Trophoblast cell (in vitro differentiated cells and primary cell): ENCODE results near the gene LRBA.

ENCODE experiments used
- DNase-seq, 2 donors: peaks; one replicate each; pipeline ENCODE4 v3.0.0-alpha.2; 2016
- H2AFZ ChIP-seq: 2 replicates; pipeline ENCODE4 v1.6.1; 2013; ENCODE audit warnings: low read length, moderate library complexity, mild to moderate bottlenecking; ENCODE audit not compliant: insufficient read depth, poor library complexity
- H2AK5ac ChIP-seq: 2 replicates; pipeline ENCODE4 v1.6.1; 2013; ENCODE audit warnings: mild to moderate bottlenecking, low read length
- H2BK120ac ChIP-seq: 2 replicates; pipeline ENCODE4 v1.6.1; 2013; ENCODE audit warnings: low read length, mild to moderate bottlenecking, moderate library complexity; ENCODE audit not compliant: insufficient read depth, poor library complexity
- H2BK12ac ChIP-seq: 2 replicates; pipeline ENCODE4 v1.6.1; 2013; ENCODE audit warnings: mild to moderate bottlenecking, low read length, moderate library complexity
- H2BK5ac ChIP-seq: 2 replicates; pipeline ENCODE4 v1.6.1; 2013; ENCODE audit warnings: low read length, low read depth, moderate library complexity, mild to moderate bottlenecking; ENCODE audit not compliant: poor library complexity
- H3K14ac ChIP-seq: 2 replicates; pipeline ENCODE4 v1.6.1; 2013; ENCODE audit warnings: mild to moderate bottlenecking, low read length
- H3K18ac ChIP-seq: 2 replicates; pipeline ENCODE4 v1.6.1; 2013; ENCODE audit warnings: mild to moderate bottlenecking, low read length
- H3K23ac ChIP-seq: 2 replicates; pipeline ENCODE4 v1.6.1; 2013; ENCODE audit warnings: low read length
- H3K27ac ChIP-seq: 2 replicates; pipeline ENCODE4 v1.5.1; 2013; ENCODE audit warnings: low read depth, mild to moderate bottlenecking, inconsistent platforms, low read length, moderate library complexity
- H3K27me3 ChIP-seq: 2 replicates; pipeline ENCODE4 v1.6.1; 2013; ENCODE audit warnings: inconsistent platforms, mild to moderate bottlenecking, low read length, moderate library complexity; ENCODE audit not compliant: insufficient read depth
- H3K36me3 ChIP-seq, 2 experiments: 1 replicate in 1 of 2; 2 replicates in 1 of 2; pipeline ENCODE4 v1.6.1; 2013; ENCODE audit warnings: low read length in 2 of 2, mild to moderate bottlenecking in 2 of 2, moderate library complexity in 1 of 2; ENCODE audit not compliant: insufficient read depth in 2 of 2, control insufficient read depth in 1 of 2
- H3K4ac ChIP-seq: 2 replicates; pipeline ENCODE4 v1.6.1; 2013; ENCODE audit warnings: low read depth, mild to moderate bottlenecking, low read length, moderate library complexity
- H3K4me1 ChIP-seq, 2 experiments: 1 replicate in 1 of 2; 2 replicates in 1 of 2; pipeline ENCODE4 v1.6.1; 2013; ENCODE audit warnings: low read length in 2 of 2, mild to moderate bottlenecking in 2 of 2, moderate library complexity in 1 of 2; ENCODE audit not compliant: insufficient read depth in 2 of 2, control insufficient read depth in 1 of 2
- H3K4me2 ChIP-seq: 2 replicates; pipeline ENCODE4 v1.6.1; 2013; ENCODE audit warnings: inconsistent platforms, mild to moderate bottlenecking, low read length, moderate library complexity
- H3K4me3 ChIP-seq: 2 replicates; pipeline ENCODE4 v1.5.1; 2013; ENCODE audit warnings: mild to moderate bottlenecking, low read depth, low read length, inconsistent platforms
- H3K79me1 ChIP-seq: one replicate; pipeline ENCODE4 v1.6.1; 2013; ENCODE audit warnings: low read length
- H3K79me2 ChIP-seq: 2 replicates; pipeline ENCODE4 v1.6.1; 2013; ENCODE audit warnings: low read length, mild to moderate bottlenecking; ENCODE audit not compliant: control insufficient read depth, insufficient read depth, poor library complexity
- H3K9ac ChIP-seq: 2 replicates; pipeline ENCODE4 v1.6.1; 2013; ENCODE audit warnings: mild to moderate bottlenecking, low read length
- H3K9me3 ChIP-seq: 2 replicates; pipeline ENCODE4 v1.6.1; 2013; ENCODE audit warnings: low read depth, mild to moderate bottlenecking, control low read depth, inconsistent platforms, low read length; ENCODE audit not compliant: insufficient read depth
- H4K12ac ChIP-seq: 2 replicates; pipeline ENCODE4 v1.6.1; 2013; ENCODE audit warnings: low read depth, mild to moderate bottlenecking, low read length, moderate library complexity
- H4K8ac ChIP-seq: 2 replicates; pipeline ENCODE4 v1.6.1; 2013; ENCODE audit warnings: low read depth, mild to moderate bottlenecking, low read length, moderate library complexity
- H4K91ac ChIP-seq: one replicate; pipeline ENCODE4 v1.6.1; 2013; ENCODE audit warnings: low read depth, mild to moderate bottlenecking, low read length, moderate library complexity
- WGBS: extraction: QIAGEN DNeasy Blood & Tissue Kit; methylation state at CpG from one replicate; pipeline ENCODE4 v1.1.7; 2013; ENCODE audit warnings: missing lambda C conversion rate; ENCODE audit not compliant: insufficient read length, insufficient coverage; ENCODE audit errors: extremely low coverage; 5-methylcytosine and 5-hydroxymethylcytosine counted together

Gene LRBA

DNA sequence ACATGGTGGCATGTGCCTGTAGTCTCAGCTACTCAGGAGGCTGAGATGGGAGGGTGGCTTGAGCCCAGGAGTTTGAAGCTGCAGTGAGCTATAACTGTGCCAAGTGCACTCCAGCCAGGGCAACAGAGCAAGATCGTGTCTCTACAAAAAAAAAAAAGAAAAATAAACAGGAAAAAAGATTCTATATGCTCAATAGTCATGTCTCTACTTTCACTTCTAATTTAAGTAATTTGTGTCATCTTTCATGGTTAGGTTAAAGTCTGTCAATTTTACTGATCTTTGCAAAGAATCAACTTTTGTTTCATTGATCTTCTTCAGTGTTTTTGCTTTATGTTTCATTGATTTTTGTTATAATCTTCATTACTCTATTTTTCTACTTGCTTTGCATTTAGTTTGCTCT is 539.3 kb downstream of the LRBA start:
- Histone ChIP-seq H2AFZ (no peak overlapping the region), H3K9ac (no peak overlapping the region), H2BK5ac (no peak overlapping the region), H3K18ac (no peak overlapping the region), H3K36me3 (no peaks in the 10 kb centered on the region), H3K4ac (no peak overlapping the region), H2BK120ac (no peak overlapping the region), H3K9me3 (no peaks in the 10 kb centered on the region), H4K91ac (no peak overlapping the region), H2BK12ac (no peak overlapping the region), H4K12ac (no peak overlapping the region), H3K79me1 (no peaks in the 10 kb centered on the region), H3K4me2 (no peak overlapping the region), H3K14ac (no peak overlapping the region), H2AK5ac (no peak overlapping the region), H3K79me2 (no peaks in the 10 kb centered on the region), H4K8ac (no peak overlapping the region), H3K27ac (no peak overlapping the region), H3K27me3 (no peaks in the 10 kb centered on the region), H3K4me1 (no peaks in the 10 kb centered on the region), H3K4me3 (no peak overlapping the region), H3K23ac (no peak overlapping the region)
- DNase-seq: no peak
- WGBS: no CpG with 5 or more reads among the region's 1 CpG

DNA sequence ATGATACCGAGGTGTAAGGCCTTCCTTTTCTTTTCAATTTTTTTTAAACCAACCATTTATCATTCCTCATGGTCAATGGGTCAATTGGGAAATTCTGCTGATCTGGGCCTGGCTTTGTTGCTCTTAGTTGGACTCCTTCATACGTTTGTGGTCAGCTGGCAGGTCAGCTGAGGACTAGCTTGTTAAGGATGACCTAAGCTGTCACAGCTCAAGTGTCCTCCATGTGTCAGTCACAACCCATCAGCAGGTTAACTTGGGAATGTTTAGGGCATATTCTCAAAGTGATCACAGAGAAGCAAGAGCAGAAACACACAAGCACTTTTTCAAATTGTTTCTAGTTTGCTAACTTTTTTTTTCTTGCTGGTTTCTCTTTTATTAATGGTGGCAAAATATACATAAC is 550.6 kb downstream of the LRBA start:
- Histone ChIP-seq H3K27me3 (no peaks in the 10 kb centered on the region), H4K91ac (no peak overlapping the region), H3K79me2 (no peaks in the 10 kb centered on the region), H3K36me3 (no peaks in the 10 kb centered on the region), H2AFZ (no peak overlapping the region), H3K9me3 (no peaks in the 10 kb centered on the region), H2AK5ac (no peak overlapping the region), H3K27ac (no peak overlapping the region), H3K14ac (no peak overlapping the region), H2BK120ac (no peak overlapping the region), H3K18ac (no peak overlapping the region), H2BK5ac (no peak overlapping the region), H4K12ac (no peak overlapping the region), H3K4ac (no peak overlapping the region), H3K4me3 (no peak overlapping the region), H3K79me1 (no peaks in the 10 kb centered on the region), H3K9ac (no peak overlapping the region), H2BK12ac (no peak overlapping the region), H3K4me1 (no peaks in the 10 kb centered on the region), H3K23ac (no peak overlapping the region), H3K4me2 (no peak overlapping the region), H4K8ac (no peak overlapping the region)
- WGBS: no CpG with 5 or more reads among the region's 2 CpGs
- DNase-seq: no peak

DNA sequence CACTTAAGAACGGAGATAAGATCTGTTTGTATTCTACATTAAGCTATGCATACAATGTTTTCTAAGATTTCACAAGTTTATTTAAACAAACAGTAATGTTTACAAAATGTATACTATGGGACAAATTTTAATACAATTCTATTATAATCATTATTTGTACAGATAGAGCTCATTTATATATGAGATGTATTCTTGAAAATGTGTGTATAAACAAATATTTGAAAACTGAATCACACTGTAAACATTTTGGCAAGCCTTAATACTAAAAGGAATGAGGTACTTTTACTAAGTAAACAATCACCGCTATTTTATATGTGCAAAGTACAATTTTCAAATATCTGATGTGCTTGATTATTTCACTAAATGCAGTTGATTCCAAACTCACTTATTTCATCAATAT is 552.3 kb downstream of the LRBA start:
- Histone ChIP-seq H4K12ac (no peak overlapping the region), H3K27ac (no peak overlapping the region), H2AK5ac (no peak overlapping the region), H3K18ac (no peak overlapping the region), H4K91ac (no peak overlapping the region), H2AFZ (no peak overlapping the region), H3K14ac (no peak overlapping the region), H4K8ac (no peak overlapping the region), H2BK120ac (no peak overlapping the region), H3K4ac (no peak overlapping the region), H3K9ac (no peak overlapping the region), H3K36me3 (no peaks in the 10 kb centered on the region), H3K79me1 (no peaks in the 10 kb centered on the region), H2BK5ac (no peak overlapping the region), H3K27me3 (no peaks in the 10 kb centered on the region), H3K4me1 (no peaks in the 10 kb centered on the region), H3K23ac (no peak overlapping the region), H3K79me2 (no peaks in the 10 kb centered on the region), H3K4me3 (no peak overlapping the region), H2BK12ac (no peak overlapping the region), H3K9me3 (no peaks in the 10 kb centered on the region), H3K4me2 (no peak overlapping the region)
- no peak for DNase-seq
- WGBS: no CpG with 5 or more reads among the region's 2 CpGs

DNA sequence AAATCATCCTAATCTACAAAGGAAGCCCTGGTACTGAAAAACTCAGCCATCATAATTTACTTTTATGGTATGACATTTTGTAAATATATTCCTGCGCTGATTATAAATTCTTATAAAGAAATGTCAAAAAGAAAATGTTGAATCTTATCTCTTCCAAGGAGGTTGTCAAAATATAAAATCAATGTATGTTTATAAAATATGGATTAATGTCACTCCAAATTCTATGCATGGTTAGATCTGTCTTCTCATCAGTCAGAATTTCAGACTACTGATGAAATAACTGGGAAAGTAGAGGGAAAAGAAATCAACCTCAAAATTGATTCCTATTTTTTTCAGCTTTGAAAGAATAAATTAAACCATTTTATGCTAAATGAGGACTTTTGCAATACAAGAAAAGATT is 553.1 kb downstream of the LRBA start:
- DNase-seq: no peak
- H2AFZ ChIP-seq: no peak overlapping the region
- no peak overlapping the region for H4K91ac ChIP-seq

More for the DNA sequence above, 553.1 kb downstream of the LRBA start:
- H3K36me3 ChIP-seq: no peaks in the 10 kb centered on the region
- no peak overlapping the region for H3K9ac ChIP-seq
- no peak overlapping the region for H3K4me3 ChIP-seq
- H3K4me1 ChIP-seq: no peaks in the 10 kb centered on the region
- no peak overlapping the region for H3K4ac ChIP-seq
- no peak overlapping the region for H4K12ac ChIP-seq
- H3K79me2 ChIP-seq: no peaks in the 10 kb centered on the region
- no peaks in the 10 kb centered on the region for H3K27me3 ChIP-seq
- no CpG with 5 or more reads among the region's 1 CpG for WGBS
- no peak overlapping the region for H2BK12ac ChIP-seq
- no peak overlapping the region for H2BK5ac ChIP-seq
- H2AK5ac ChIP-seq: no peak overlapping the region
- no peak overlapping the region for H3K23ac ChIP-seq
- no peak overlapping the region for H3K18ac ChIP-seq
- H4K8ac ChIP-seq: no peak overlapping the region
- no peak overlapping the region for H3K4me2 ChIP-seq
- H2BK120ac ChIP-seq: no peak overlapping the region
- H3K14ac ChIP-seq: no peak overlapping the region
- no peak overlapping the region for H3K27ac ChIP-seq
- H3K9me3 ChIP-seq: no peaks in the 10 kb centered on the region
- no peaks in the 10 kb centered on the region for H3K79me1 ChIP-seq
